Psoas muscle (tissue), 8 donors: ENCODE data around the gene SPAG17. TPM values are rescaled to one million over a fixed set of nuclear protein-coding genes. Genes with fewer than 3 reads are reported as not detected.

Experiments
- ATAC-seq, 4 donors: fragments of 200-7000 bp; cut with Tn5 transposase; one replicate each; pipeline ENCODE4 v1.9.1; 2020; ENCODE audit warnings: moderate library complexity in 3 of 4, mild to moderate bottlenecking in 2 of 4
- DNase-seq, 2 donors: peaks; one replicate each; pipeline ENCODE4 v3.0.0-alpha.2; 2020
- H3K27ac ChIP-seq: fragments of 200-600 bp; one replicate; pipeline ENCODE4 v1.8.0; 2022
- H3K27me3 ChIP-seq, 3 donors: fragments of 200-600 bp in 1 of 3; one replicate each; pipeline versions ENCODE4 v1.6.1 to v1.8.0; 2013 to 2022; ENCODE audit warnings: low read length in 2 of 3, mild to moderate bottlenecking in 2 of 3, moderate library complexity in 1 of 3; ENCODE audit not compliant: insufficient read depth in 3 of 3
- H3K36me3 ChIP-seq, 2 donors: fragments of 200-600 bp in 1 of 2; one replicate each; pipeline versions ENCODE4 v1.6.1 to v1.8.0; 2013 to 2022; ENCODE audit warnings: low read depth in 1 of 2, mild to moderate bottlenecking in 1 of 2, moderate library complexity in 1 of 2; ENCODE audit not compliant: insufficient read depth in 1 of 2
- H3K4me1 ChIP-seq: fragments of 200-600 bp; one replicate; pipeline ENCODE4 v1.8.0; 2022
- H3K4me3 ChIP-seq: fragments of 200-600 bp; one replicate; pipeline ENCODE4 v1.8.0; 2022; ENCODE audit warnings: mild to moderate bottlenecking
- H3K9me3 ChIP-seq: fragments of 200-600 bp; one replicate; pipeline ENCODE4 v1.8.0; 2022
- WGBS, 3 donors: extraction: QIAGEN DNeasy Blood & Tissue Kit; methylation state at CpG; one replicate each; pipeline versions ENCODE4 v1.1.6 to v1.1.7; 2013; 5-methylcytosine and 5-hydroxymethylcytosine counted together
- intact Hi-C, 2 donors: fragments of 100-400 bp; cut with DNase I; formaldehyde crosslinking; loops; one replicate each; pipeline versions ENCODE4 v1.11.0 to v1.14.2; 2022
- polyA plus RNA-seq, 3 donors: library from polyadenylated mRNA; stranded (reverse); fragments of 200-250 nt; gene quantifications; one replicate each; pipeline ENCODE4 v1.2.3, GENCODE V29; 2013
- total RNA-seq, 4 donors: library from RNA; stranded (reverse); fragmentation: NEBNext Ultra II Directional in 2 of 4; extraction: Animal tissue kit (Norgen Biotek cat#: 25700) in 2 of 4; gene quantifications; one replicate each; pipeline versions ENCODE4 v1.2.1 to v1.2.4, GENCODE V29; 2021 to 2023
- TF ChIP-seq, protein P1 (sequence below): fragments of 200-600 bp; IDR thresholded peaks from one replicate; pipeline ENCODE4 v1.8.0; 2022; ENCODE audit warnings: antibody characterized with exemption
- donor health status: healthy with polysubstance abuse.
- donor health status: DM: no; HTN: no; CAD: no; lungs with moderate emphysema.
- donor health status: Bipolar disorder and iron deficiency.
- donor health status: healthy.
- donor health status: DM: yes; HTN: yes; CAD: no.
- donor health status: DM: no; HTN: no; CAD: no.
- donor health status: DM: no; HTN: no; CAD: no.
- donor health status: DM: yes; HTN: yes; CAD: no.

SPAG17 gene
- total and polyA plus RNA-seq, 7 donors = 0.03 to 0.46 (median 0.09) TPM; not detected in 3

DNA sequence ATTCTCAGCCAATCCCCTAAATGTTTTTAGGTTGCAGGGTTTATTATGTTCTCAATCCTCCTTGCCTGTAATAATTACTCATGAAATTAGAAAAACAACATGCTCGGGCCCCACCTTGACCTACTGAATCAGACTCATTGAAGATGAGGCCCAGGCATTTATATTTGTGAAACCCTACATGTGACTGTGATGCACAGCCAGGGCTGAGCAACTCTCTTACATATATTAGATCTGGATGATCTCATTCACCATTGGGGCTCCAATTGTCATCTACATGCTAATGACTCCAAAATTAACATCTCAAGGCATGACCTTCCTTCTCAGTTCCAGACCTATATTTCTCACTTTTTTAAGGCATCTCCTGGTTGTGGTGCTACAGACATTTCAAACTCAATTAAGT lies 152.1 kb downstream of the SPAG17 start:
- intact Hi-C loops = no loop called here

DNA sequence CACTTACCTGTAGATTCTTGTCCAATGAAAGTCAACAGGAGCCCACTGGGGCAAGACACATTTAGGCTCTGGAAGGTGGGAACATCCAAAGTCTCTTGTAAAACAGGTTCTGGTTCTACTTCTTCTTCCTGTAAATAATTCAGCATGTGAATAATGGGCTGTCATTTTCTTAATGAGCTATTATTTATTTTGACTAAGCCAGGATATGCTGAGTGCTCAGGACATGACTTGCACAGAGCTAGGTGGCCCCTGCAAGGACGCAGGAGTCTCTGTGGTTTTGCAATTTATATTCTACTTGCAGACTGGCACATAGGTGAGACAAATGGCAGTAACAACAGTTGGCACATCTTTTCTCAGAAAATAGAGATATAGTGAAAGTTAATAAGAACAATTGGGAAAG lies 156.8 kb downstream of the SPAG17 start:
- WGBS, 3 donors = 63 to 76% (median 75%) methylated on average over 1 of the region's 1 CpG
- Histone ChIP-seq H3K36me3 (no peaks in the 10 kb centered on the region), H3K27ac (no peak overlapping the region), H3K27me3 (no peaks in the 10 kb centered on the region), H3K4me1 (no peaks in the 10 kb centered on the region), H3K9me3 (no peaks in the 10 kb centered on the region), H3K4me3 (no peak overlapping the region)
- ATAC-seq (no peak), DNase-seq (no peak)
- intact Hi-C loops = no loop called here
- TF ChIP-seq, protein P1, sequence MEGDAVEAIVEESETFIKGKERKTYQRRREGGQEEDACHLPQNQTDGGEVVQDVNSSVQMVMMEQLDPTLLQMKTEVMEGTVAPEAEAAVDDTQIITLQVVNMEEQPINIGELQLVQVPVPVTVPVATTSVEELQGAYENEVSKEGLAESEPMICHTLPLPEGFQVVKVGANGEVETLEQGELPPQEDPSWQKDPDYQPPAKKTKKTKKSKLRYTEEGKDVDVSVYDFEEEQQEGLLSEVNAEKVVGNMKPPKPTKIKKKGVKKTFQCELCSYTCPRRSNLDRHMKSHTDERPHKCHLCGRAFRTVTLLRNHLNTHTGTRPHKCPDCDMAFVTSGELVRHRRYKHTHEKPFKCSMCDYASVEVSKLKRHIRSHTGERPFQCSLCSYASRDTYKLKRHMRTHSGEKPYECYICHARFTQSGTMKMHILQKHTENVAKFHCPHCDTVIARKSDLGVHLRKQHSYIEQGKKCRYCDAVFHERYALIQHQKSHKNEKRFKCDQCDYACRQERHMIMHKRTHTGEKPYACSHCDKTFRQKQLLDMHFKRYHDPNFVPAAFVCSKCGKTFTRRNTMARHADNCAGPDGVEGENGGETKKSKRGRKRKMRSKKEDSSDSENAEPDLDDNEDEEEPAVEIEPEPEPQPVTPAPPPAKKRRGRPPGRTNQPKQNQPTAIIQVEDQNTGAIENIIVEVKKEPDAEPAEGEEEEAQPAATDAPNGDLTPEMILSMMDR = no peak

More for the DNA sequence above, 152.1 kb downstream of the SPAG17 start:
- no peak overlapping the region for H3K27ac ChIP-seq
- ATAC-seq = no peak
- no peaks in the 10 kb centered on the region for H3K36me3 ChIP-seq
- no peaks in the 10 kb centered on the region for H3K9me3 ChIP-seq
- 64 to 77% (median 67%) methylated on average over 1 of the region's 1 CpG for WGBS, 3 donors
- no peak overlapping the region for H3K4me3 ChIP-seq
- DNase-seq = no peak
- H3K4me1 ChIP-seq = no peaks in the 10 kb centered on the region
- TF ChIP-seq, protein P1 = no peak
- no peaks in the 10 kb centered on the region for H3K27me3 ChIP-seq

DNA sequence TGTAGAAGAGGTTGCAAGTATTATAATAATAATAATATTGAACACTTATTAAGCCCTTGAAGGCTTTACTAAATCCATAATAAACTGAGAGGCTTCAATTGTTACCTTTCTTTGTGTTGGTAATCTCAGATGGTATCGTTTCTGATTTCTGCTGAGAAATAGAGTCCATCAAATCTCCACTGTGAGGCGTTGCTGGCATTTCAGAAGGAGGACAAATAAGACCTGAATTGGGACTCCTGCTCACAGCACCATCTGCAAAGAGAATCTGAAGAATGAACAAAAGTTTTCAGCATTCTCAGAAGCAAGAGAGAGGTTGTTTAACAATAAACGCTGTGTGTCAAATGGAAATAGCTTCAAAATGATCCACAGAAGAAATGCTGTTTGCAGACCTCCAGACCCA lies 161.8 kb downstream of the SPAG17 start:
- H3K27ac ChIP-seq = no peak overlapping the region
- H3K4me1 ChIP-seq = no peaks in the 10 kb centered on the region
- 46 to 62% (median 51%) methylated on average over 3 of the region's 3 CpGs for WGBS, 3 donors
- H3K4me3 ChIP-seq = no peak overlapping the region
- DNase-seq (no peak), ATAC-seq (no peak)
- intact Hi-C loops = no loop called here
- no peaks in the 10 kb centered on the region for H3K36me3 ChIP-seq
- H3K27me3 ChIP-seq = no peaks in the 10 kb centered on the region
- no peaks in the 10 kb centered on the region for H3K9me3 ChIP-seq
- TF ChIP-seq, protein P1 = no peak

DNA sequence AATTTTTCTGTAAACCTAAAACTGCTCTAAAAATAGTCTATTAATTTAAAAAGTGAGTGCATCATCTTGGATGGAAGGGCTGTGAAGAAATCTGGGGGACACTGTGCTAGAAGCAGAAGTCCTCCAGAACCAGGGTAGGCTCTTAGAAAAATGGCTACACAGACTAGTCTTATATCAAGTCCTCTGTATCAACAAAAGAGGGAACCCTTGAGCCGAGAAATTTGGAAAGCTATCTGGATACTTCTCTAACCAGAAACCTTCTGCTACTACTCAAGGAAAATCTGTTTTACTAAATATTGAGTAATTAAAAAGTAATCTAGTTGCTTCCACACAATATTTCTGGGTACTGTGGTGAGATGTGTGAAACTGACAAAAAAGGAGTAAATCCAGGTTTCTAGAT lies 163.4 kb downstream of the SPAG17 start:
- H3K27ac ChIP-seq = no peak overlapping the region
- intact Hi-C loops = no loop called here
- no peaks in the 10 kb centered on the region for H3K27me3 ChIP-seq
- H3K36me3 ChIP-seq = no peaks in the 10 kb centered on the region
- DNase-seq (no peak), ATAC-seq (no peak)
- H3K4me3 ChIP-seq = no peak overlapping the region
- TF ChIP-seq, protein P1 = no peak
- no peaks in the 10 kb centered on the region for H3K9me3 ChIP-seq
- WGBS, 3 donors = 49 to 64% (median 64%) methylated on average over 1 of the region's 1 CpG
- H3K4me1 ChIP-seq = no peaks in the 10 kb centered on the region

DNA sequence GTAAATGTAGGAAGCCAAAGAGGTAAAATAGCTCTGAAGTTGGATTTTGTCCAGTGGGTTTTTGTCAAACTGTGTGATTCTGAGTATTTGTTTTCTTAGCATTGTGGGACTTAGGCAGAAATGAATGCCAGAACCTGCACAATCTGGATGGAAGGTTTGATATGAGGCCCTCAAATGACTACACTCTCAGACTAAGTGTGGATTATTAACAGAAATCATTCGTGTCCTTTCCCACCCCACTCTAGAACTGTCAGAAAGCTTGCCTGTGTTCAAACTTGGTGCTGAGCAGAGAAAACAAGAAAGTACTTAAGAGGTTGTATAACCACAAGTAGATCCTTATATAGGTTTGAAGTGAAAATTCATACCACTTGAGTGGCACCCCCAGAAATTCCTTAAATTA lies 167.0 kb downstream of the SPAG17 start:
- intact Hi-C loops = no loop called here
- 61 to 92% (median 67%) methylated on average over 1 of the region's 1 CpG for WGBS, 3 donors
- H3K27me3 ChIP-seq = no peaks in the 10 kb centered on the region

More for the DNA sequence above, 167.0 kb downstream of the SPAG17 start:
- Histone ChIP-seq H3K4me3 (no peak overlapping the region), H3K9me3 (no peaks in the 10 kb centered on the region), H3K4me1 (no peaks in the 10 kb centered on the region), H3K36me3 (no peaks in the 10 kb centered on the region), H3K27ac (no peak overlapping the region)
- DNase-seq (no peak), ATAC-seq (no peak)
- TF ChIP-seq, protein P1 = no peak
